ENCODE results near the gene OR5H6.
"Not testable (repeated sequence)": the region's sequence is repeated elsewhere in the genome, so short reads cannot be mapped to it uniquely, and the experiment has no call there.

OR5H6 gene

GRCh38 chr3:98242155-98242554 lies 21.9 kb upstream of the OR5H6 start:
- no peak for TF ChIP-seq CTCF (IDR thresholded peaks at IDR 0.05; ENCODE audit: control insufficient read depth, insufficient read depth, low read depth, low read length, missing control alignments)
- DNase-seq (ENCODE audit: low read depth) = no peak

GRCh38 chr3:98243843-98244242 lies 20.2 kb upstream of the OR5H6 start:
- TF ChIP-seq CTCF (IDR thresholded peaks at IDR 0.05; ENCODE audit: control insufficient read depth, insufficient read depth, low read depth, low read length, missing control alignments) = no peak
- DNase-seq (ENCODE audit: low read depth) = no peak
- H3K4me3 ChIP-seq (ENCODE audit: control insufficient read depth, low read depth, low read length) = no peak overlapping the region

More at GRCh38 chr3:98242155-98242554, 21.9 kb upstream of the OR5H6 start:
- no peak overlapping the region for H3K4me3 ChIP-seq (ENCODE audit: control insufficient read depth, low read depth, low read length)

- no peak for DNase-seq (ENCODE audit: low read depth)
- TF ChIP-seq CTCF (IDR thresholded peaks at IDR 0.05; ENCODE audit: control insufficient read depth, insufficient read depth, low read depth, low read length, missing control alignments) = no peak
- no peak overlapping the region for H3K4me3 ChIP-seq (ENCODE audit: control insufficient read depth, low read depth, low read length)
Measured at GRCh38 chr3:98246142-98246541, 17.9 kb upstream of the OR5H6 start.

- not testable (repeated sequence) for H3K4me3 ChIP-seq (ENCODE audit: control insufficient read depth, low read depth, low read length); DNase-seq (ENCODE audit: low read depth)
Measured at GRCh38 chr3:98256026-98256425, 8.0 kb upstream of the OR5H6 start.

GRCh38 chr3:98259707-98260106 lies 4.3 kb upstream of the OR5H6 start:
- TF ChIP-seq CTCF (IDR thresholded peaks at IDR 0.05; ENCODE audit: control insufficient read depth, insufficient read depth, low read depth, low read length, missing control alignments) = no peak
- H3K4me3 ChIP-seq (ENCODE audit: control insufficient read depth, low read depth, low read length) = no peak overlapping the region
- no peak for DNase-seq (ENCODE audit: low read depth)

GRCh38 chr3:98262046-98262445 lies 2.0 kb upstream of the OR5H6 start:
- no peak for DNase-seq (ENCODE audit: low read depth)
- no peak overlapping the region for H3K4me3 ChIP-seq (ENCODE audit: control insufficient read depth, low read depth, low read length)
- TF ChIP-seq CTCF (IDR thresholded peaks at IDR 0.05; ENCODE audit: control insufficient read depth, insufficient read depth, low read depth, low read length, missing control alignments) = no peak

- no peak for DNase-seq (ENCODE audit: low read depth)
- TF ChIP-seq CTCF (IDR thresholded peaks at IDR 0.05; ENCODE audit: control insufficient read depth, insufficient read depth, low read depth, low read length, missing control alignments) = no peak
- H3K4me3 ChIP-seq (ENCODE audit: control insufficient read depth, low read depth, low read length) = no peak overlapping the region
Measured at GRCh38 chr3:98269846-98270245, 5.8 kb downstream of the OR5H6 start.
